ENCODE measurements around the gene FXYD6. TPM values are rescaled to one million over a fixed set of nuclear protein-coding genes. Genes with fewer than 3 reads are reported as not detected.

FXYD6 gene
- total RNA-seq, 2 donors from 2014 or later = 0.19 TPM; not detected in 1

GRCh38 chr11:117915672-117916235, 39.3 kb upstream of the FXYD6 start:
- Mint-ChIP-seq H3K9me3 (no peaks in the 10 kb centered on the region), H3K27me3 (no peaks in the 10 kb centered on the region), H3K4me1 (peaks cover 6% of the 10 kb centered on the region), H3K36me3 (ENCODE audit: low read depth) (no peaks in the 10 kb centered on the region), H3K4me3 (no peak overlapping the region), H3K27ac (no peak overlapping the region)
- no peak for ATAC-seq (replicated peaks)

- Mint-ChIP-seq H3K4me3 (no peak overlapping the region), H3K27me3 (no peaks in the 10 kb centered on the region), H3K36me3 (ENCODE audit: low read depth) (no peaks in the 10 kb centered on the region), H3K4me1 (peaks cover 6% of the 10 kb centered on the region), H3K27ac (peak overlapping the region; percentile 13), H3K9me3 (no peaks in the 10 kb centered on the region)
- ATAC-seq (replicated peaks) = no peak
These were observed 38.6 kb upstream of the FXYD6 start for GRCh38 chr11:117914991-117915618.

GRCh38 chr11:117914398-117914761, 37.9 kb upstream of the FXYD6 start:
- H3K27ac Mint-ChIP-seq = no peak overlapping the region
- no peak overlapping the region for H3K4me3 Mint-ChIP-seq
- no peaks in the 10 kb centered on the region for H3K36me3 Mint-ChIP-seq (ENCODE audit: low read depth)
- H3K27me3 Mint-ChIP-seq = no peaks in the 10 kb centered on the region
- peaks cover 3% of the 10 kb centered on the region for H3K4me1 Mint-ChIP-seq
- ATAC-seq (replicated peaks) = no peak
- no peaks in the 10 kb centered on the region for H3K9me3 Mint-ChIP-seq

- H3K27ac Mint-ChIP-seq = no peak overlapping the region
- no peaks in the 10 kb centered on the region for H3K36me3 Mint-ChIP-seq (ENCODE audit: low read depth)
- no peaks in the 10 kb centered on the region for H3K27me3 Mint-ChIP-seq
- H3K4me3 Mint-ChIP-seq = no peak overlapping the region
- H3K9me3 Mint-ChIP-seq = no peaks in the 10 kb centered on the region
- no peak for ATAC-seq (replicated peaks)
- no peaks in the 10 kb centered on the region for H3K4me1 Mint-ChIP-seq
These were observed 37.4 kb upstream of the FXYD6 start for GRCh38 chr11:117913736-117914397.

GRCh38 chr11:117912497-117912896, 36.0 kb upstream of the FXYD6 start:
- Mint-ChIP-seq H3K4me3 (no peak overlapping the region), H3K27ac (no peak overlapping the region), H3K27me3 (no peaks in the 10 kb centered on the region), H3K4me1 (peaks cover 6% of the 10 kb centered on the region), H3K36me3 (ENCODE audit: low read depth) (no peaks in the 10 kb centered on the region), H3K9me3 (no peaks in the 10 kb centered on the region)
- ATAC-seq (replicated peaks) = no peak

- no peaks in the 10 kb centered on the region for H3K36me3 Mint-ChIP-seq (ENCODE audit: low read depth)
- no peaks in the 10 kb centered on the region for H3K9me3 Mint-ChIP-seq
- no peaks in the 10 kb centered on the region for H3K27me3 Mint-ChIP-seq
- no peak for ATAC-seq (replicated peaks)
- no peak overlapping the region for H3K4me3 Mint-ChIP-seq
- H3K27ac Mint-ChIP-seq = no peak overlapping the region
- peaks cover 8% of the 10 kb centered on the region for H3K4me1 Mint-ChIP-seq
These were observed 35.2 kb upstream of the FXYD6 start for GRCh38 chr11:117911694-117912093.

GRCh38 chr11:117910941-117911655, 34.6 kb upstream of the FXYD6 start:
- Mint-ChIP-seq H3K27me3 (no peaks in the 10 kb centered on the region), H3K27ac (no peak overlapping the region), H3K36me3 (ENCODE audit: low read depth) (no peaks in the 10 kb centered on the region), H3K4me3 (no peak overlapping the region), H3K4me1 (peaks cover 8% of the 10 kb centered on the region), H3K9me3 (no peaks in the 10 kb centered on the region)
- no peak for ATAC-seq (replicated peaks)

GRCh38 chr11:117910525-117910924, 34.1 kb upstream of the FXYD6 start:
- Mint-ChIP-seq H3K4me1 (peaks cover 8% of the 10 kb centered on the region), H3K36me3 (ENCODE audit: low read depth) (no peaks in the 10 kb centered on the region), H3K9me3 (no peaks in the 10 kb centered on the region), H3K27ac (no peak overlapping the region), H3K27me3 (no peaks in the 10 kb centered on the region), H3K4me3 (no peak overlapping the region)
- ATAC-seq (replicated peaks) = no peak

- Mint-ChIP-seq H3K27me3 (no peaks in the 10 kb centered on the region), H3K36me3 (ENCODE audit: low read depth) (no peaks in the 10 kb centered on the region), H3K27ac (no peak overlapping the region), H3K4me1 (peaks cover 8% of the 10 kb centered on the region), H3K4me3 (no peak overlapping the region), H3K9me3 (no peaks in the 10 kb centered on the region)
- no peak for ATAC-seq (replicated peaks)
These were observed 33.3 kb upstream of the FXYD6 start for GRCh38 chr11:117909611-117910382.

GRCh38 chr11:117908959-117909610, 32.6 kb upstream of the FXYD6 start:
- Mint-ChIP-seq H3K9me3 (no peaks in the 10 kb centered on the region), H3K27ac (no peak overlapping the region), H3K36me3 (ENCODE audit: low read depth) (no peaks in the 10 kb centered on the region), H3K27me3 (no peaks in the 10 kb centered on the region), H3K4me1 (peaks cover 8% of the 10 kb centered on the region), H3K4me3 (no peak overlapping the region)
- ATAC-seq (replicated peaks) = no peak

GRCh38 chr11:117908109-117908895, 31.8 kb upstream of the FXYD6 start:
- peaks cover 8% of the 10 kb centered on the region for H3K4me1 Mint-ChIP-seq
- H3K27ac Mint-ChIP-seq = peak overlapping the region; percentile 86
- peak overlapping the region; percentile 69 for H3K4me3 Mint-ChIP-seq
- no peak for ATAC-seq (replicated peaks)
- H3K27me3 Mint-ChIP-seq = no peaks in the 10 kb centered on the region
- H3K36me3 Mint-ChIP-seq (ENCODE audit: low read depth) = no peaks in the 10 kb centered on the region
- H3K9me3 Mint-ChIP-seq = no peaks in the 10 kb centered on the region

GRCh38 chr11:117907276-117908108, 31.0 kb upstream of the FXYD6 start:
- peak overlapping the region; percentile 86 for H3K27ac Mint-ChIP-seq
- peak; percentile 99 for ATAC-seq (replicated peaks)
- H3K4me3 Mint-ChIP-seq = peak overlapping the region; percentile 69
- peaks cover 8% of the 10 kb centered on the region for H3K4me1 Mint-ChIP-seq
- no peaks in the 10 kb centered on the region for H3K36me3 Mint-ChIP-seq (ENCODE audit: low read depth)
- H3K27me3 Mint-ChIP-seq = no peaks in the 10 kb centered on the region
- H3K9me3 Mint-ChIP-seq = no peaks in the 10 kb centered on the region

GRCh38 chr11:117906710-117907109, 30.3 kb upstream of the FXYD6 start:
- Mint-ChIP-seq H3K36me3 (ENCODE audit: low read depth) (no peaks in the 10 kb centered on the region), H3K27me3 (no peaks in the 10 kb centered on the region), H3K4me1 (peaks cover 8% of the 10 kb centered on the region), H3K4me3 (no peak overlapping the region), H3K9me3 (no peaks in the 10 kb centered on the region), H3K27ac (no peak overlapping the region)
- no peak for ATAC-seq (replicated peaks)
